ENCODE results near the gene ADCY2.

- TF ChIP-seq CTCF (IDR thresholded peaks at IDR 0.05) (no peak), EP300 (IDR thresholded peaks at IDR 0.05) (no peak), POLR2A (IDR thresholded peaks at IDR 0.05) (no peak)
Measured at GRCh38 chr5:7876867-7877266, 480.9 kb downstream of the ADCY2 start.
